GM19035 (cell line): ENCODE measurements around the gene CPVL.
"Not testable (repeated sequence)": the region's sequence is repeated elsewhere in the genome, so short reads cannot be mapped to it uniquely, and the experiment has no call there.

Experiments
- ATAC-seq: cut with Tn5 transposase; IDR thresholded peaks from one replicate; pipeline ENCODE4 v1.9.1; 2021; ENCODE audit not compliant: unreplicated experiment

CPVL gene

DNA sequence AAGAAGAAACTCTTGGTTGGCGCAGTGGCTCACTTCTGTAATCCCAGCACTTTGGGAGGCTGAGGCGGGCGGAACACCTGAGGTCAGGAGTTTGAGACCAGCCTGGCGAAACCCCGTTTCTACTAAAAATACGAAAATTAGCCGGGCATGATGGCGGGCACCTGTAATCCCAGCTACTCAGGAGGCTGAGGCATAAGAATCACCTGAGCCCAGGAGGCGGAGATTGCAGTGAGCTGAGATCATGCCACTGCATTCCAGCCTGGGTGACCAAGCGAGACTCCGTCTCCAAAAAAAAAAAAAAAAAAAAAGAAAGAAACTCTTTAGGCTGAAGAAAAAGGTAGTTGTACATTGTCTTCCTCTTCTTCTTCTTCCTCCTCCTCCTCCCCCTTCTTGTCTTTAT is 53.2 kb downstream of the CPVL start:
- ATAC-seq = not testable (repeated sequence)

DNA sequence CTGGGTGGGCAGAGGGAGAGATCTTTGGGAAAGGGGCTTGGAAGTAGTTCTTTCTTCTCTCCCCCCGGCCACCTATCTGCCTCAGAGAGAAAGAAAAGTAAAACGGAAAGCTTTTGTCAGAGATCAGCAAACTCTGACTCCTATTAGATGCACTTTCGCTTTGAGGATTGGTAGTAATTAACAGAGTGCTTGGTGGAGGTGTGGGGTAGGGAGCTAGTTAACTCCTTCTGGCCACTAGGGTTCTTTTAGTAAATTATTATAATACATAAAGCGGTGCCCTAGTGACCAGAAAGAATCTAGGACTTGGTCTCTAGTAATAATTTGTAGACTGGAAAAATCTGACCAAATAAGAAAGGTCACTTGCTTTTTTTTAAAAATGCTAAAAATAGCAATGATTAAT is 54.6 kb downstream of the CPVL start:
- ATAC-seq = peak; percentile 91

DNA sequence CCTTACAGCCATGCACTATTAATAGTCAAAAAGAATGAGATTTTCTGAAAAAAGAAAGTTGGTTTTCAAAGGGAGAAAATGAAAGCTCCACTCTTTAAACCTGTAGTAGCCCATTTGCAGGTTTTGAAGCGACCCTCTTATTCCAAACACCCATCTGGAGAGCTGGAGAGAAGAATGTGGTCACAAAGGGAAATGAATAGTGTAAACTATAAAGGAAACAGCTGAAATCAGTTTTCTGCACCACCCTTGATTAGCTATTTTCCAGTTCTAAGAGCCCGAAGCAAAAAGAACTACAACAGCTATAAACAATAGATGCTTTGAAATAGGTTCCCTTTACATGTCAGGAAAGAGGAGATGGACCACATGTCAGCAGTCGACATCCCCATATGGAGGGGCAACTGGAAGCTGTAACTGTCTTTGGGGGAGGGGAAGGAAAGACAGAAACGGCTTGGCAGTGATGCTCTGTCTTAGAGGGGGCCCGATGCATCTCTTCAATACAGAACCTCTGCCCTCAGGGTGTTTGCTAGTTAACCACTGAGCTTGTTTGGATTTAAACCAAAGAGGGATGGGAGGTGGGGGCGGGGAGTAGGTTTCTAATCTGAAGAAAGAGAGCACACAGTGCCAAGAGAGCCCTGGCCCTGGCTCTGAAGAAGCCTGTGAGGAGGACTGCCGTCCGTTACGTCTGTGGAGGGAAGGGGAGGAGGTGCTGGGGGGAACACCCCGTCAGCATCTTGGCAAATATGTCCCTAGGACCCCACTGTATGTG is 55.3 kb downstream of the CPVL start:
- peak; percentile 33 for ATAC-seq

DNA sequence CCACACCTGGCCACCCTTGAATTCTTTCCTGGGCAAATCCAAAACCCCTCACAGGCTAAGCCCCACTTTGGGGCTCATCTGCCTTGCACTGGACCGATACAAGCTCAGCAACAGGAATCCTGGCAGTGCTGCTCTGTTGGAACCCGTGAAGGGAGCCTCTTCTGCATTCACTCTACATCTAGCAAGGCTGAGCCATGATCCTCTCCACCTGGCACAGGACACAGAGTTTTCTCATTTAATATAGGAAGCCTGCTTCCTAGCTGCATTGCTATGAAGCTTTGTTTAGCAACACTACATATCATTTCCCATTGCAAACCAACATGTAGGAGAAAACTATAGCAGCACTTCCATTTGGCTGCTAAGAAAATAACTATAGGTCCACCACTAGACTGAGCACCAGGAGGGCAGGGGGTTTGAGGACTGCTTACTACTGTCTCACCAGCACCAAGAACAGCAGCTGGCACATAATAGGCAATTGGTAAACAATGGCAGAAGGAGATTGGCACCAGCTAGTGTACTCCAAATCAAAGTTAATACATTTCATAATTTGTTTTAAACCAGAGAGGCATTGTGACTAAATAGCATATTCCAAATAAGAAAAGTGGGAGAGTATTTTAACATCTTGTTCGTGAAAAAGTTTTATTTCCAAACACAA is 56.1 kb downstream of the CPVL start:
- no peak for ATAC-seq

DNA sequence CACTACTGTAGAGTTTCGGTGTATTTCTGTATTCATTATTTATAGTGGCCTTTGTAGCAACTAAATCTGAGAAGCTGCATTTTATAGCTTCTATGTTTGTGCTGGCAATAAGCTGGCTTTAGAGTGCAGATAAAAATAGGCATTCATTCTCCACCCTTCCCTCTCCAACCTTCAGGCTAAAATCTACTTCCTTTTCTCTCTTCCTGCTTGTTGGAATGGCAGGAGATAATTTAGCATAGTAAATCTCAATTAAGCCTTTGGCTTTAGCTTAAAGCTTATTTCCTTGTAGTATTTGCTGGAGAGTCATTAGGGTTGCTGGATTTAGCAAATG is 58.5 kb downstream of the CPVL start:
- ATAC-seq = no peak

DNA sequence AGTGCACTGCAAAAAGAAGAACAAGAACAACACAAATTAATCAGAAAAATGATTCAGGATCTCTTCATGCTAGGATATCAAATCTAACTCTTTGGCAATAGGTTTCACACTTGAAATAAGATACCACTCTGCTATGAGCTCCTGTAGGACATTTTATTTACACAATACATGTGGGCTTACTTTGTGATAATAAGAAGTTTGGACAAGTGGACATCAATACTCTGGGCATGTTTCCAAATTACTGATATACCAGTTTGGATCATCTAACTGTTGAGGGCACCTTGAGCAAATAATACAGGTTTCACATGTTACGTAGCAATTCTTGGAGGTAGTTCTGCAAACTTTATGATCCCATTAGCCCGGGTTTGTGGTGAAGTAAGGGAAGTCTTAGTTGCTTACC is 59.8 kb downstream of the CPVL start:
- ATAC-seq = no peak

DNA sequence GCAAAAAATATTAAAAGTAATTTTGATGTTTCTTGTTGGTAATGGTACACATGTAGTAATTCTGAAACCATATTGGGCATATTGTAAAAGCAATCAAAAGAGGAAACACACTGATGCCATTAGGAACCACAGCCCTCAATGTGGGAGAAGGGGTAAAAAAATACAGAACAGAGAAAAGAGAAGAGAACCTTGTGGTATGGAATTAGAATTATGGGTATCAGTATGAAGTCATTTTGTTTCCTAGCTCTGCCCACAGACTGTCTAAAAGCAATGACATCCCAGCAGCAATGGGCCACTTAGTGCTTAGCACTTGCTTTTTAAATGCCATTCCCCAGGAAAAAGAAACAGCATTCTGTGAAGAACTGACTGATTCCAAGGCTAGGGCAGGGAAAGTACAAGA is 61.5 kb downstream of the CPVL start:
- ATAC-seq = peak; percentile 58

DNA sequence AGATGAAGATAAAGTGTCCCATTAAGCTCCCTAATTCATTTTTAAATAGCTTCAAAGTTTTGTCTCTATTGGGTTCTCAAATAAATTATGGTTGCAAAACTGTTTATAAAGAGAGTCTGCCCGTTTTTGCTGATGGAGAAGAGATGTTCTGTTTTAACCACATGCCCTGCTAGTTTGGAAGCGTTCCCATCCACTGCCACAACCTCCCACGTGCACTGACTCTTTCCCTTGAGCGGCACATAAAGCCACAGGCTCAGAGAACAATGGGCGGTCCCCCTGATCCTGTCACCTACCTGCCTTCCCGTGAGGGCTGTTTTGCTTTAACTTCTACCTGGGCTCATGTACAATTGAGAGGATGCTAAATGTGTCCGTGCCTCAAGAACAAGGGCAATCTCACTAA is 65.5 kb downstream of the CPVL start:
- ATAC-seq = no peak

DNA sequence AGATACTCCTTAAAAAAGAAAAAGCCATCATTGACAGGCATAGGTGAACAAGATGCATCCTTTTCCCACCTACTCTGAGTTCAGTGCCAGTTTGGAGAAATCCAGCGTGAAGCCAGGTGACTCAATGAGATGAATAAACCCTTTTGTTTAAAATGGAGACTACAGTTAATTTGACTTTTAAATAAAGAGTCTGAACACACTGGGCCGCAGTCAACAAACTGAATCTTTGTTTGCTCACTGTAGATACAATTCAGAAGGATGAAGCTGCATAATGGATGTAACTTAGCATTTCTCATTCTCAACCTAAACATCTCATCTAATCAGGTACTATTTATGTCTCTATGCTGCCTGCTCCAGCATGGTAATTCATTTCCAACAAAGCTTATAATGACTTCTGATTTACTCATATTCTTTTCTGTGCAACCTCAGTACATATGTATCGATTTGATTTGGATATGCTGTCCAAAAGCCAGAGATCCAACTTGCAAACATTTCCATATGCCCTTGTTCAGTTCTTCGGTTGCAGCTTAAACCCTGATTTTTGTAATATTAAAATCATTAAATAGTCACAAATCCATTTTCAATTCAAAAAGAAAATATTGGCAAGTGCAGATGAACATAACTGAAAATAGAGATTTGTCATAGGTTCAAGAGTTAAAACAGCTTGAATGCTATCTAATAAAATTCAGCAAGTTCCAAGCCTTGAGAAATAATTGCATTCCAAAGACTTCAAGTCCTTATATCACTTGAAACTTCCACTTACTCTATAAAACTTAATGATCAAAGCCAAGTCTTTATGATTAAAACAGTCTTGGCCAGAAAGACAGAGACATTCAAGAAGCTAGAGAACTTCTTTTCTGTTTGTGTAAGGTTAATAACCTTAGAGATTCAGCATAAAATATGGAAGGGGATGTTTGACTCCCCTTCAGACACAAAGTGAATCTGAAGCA is 67.8 kb downstream of the CPVL start:
- no peak for ATAC-seq

DNA sequence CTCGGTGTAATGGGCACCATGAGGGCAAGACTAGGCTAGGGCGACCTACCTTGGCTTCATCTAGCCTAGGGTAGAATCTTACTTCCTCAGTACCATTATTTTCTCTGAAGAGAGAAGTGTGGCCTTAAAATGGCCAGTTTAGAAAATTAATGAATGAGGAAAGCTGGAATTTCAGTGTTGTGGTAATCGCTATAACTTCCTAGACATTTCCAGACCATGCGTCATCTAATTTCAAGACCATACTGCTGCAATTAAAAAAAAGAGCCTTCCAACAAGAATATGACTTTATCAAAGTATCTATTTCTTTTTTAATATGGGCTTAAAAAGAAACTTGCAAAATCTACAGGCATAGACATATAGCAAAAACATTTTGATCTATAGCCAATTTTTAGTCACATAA is 68.5 kb downstream of the CPVL start:
- no peak for ATAC-seq

DNA sequence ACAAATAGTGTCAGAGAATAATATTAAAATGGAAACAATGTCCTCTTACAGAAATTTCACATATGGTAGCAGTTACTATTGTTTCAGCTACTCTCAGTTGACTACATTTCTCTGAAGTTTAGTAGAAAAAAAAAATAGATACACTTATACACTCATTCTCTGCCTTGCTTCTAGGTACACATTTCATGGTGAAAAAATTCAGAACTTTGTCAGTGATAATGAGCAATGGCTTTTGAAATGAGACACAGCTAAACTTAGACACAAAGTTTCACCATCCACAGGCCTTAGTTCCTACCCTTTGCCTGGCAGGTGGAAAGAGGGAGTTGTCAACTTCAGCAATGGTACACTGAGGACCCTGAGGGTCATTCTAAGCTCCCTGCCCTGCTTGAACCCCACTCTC is 69.2 kb downstream of the CPVL start:
- no peak for ATAC-seq

DNA sequence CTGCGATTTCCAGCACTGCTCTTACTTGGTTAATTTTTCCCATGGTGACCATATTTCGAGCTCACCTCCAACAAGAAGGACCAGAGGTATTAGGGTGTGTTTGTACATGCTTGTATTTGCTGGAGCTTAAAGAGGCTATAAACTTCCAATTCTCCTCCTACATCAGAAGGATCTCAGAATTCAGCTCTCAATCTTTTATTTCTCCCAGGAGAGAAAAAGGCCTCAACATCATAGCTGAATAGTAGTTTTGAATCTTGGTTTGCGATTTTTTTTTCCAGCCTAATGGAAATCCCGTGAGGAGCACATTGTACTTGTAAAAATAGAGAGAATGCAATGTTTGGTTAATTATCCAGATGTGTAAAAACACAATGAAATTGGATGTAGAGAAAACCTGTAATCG is 69.7 kb downstream of the CPVL start:
- ATAC-seq = no peak

DNA sequence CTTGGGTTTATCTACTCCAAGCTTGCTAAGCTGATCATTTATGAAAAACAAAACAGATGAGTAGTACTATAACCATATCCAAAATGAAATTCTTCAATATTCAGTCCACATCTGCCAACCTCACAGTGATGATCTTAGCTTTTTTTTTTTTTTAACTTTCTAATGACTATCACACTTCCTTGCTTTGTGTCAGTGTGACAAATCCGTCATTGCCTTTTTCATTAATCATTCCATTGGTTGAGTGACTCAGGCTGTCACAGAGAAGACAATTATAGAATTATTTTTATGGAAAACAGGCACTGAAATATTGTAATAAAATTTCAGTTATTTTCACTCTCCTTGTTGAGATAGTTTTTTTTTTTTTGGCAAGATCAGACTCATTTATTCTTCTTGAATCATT is 70.7 kb downstream of the CPVL start:
- no peak for ATAC-seq

DNA sequence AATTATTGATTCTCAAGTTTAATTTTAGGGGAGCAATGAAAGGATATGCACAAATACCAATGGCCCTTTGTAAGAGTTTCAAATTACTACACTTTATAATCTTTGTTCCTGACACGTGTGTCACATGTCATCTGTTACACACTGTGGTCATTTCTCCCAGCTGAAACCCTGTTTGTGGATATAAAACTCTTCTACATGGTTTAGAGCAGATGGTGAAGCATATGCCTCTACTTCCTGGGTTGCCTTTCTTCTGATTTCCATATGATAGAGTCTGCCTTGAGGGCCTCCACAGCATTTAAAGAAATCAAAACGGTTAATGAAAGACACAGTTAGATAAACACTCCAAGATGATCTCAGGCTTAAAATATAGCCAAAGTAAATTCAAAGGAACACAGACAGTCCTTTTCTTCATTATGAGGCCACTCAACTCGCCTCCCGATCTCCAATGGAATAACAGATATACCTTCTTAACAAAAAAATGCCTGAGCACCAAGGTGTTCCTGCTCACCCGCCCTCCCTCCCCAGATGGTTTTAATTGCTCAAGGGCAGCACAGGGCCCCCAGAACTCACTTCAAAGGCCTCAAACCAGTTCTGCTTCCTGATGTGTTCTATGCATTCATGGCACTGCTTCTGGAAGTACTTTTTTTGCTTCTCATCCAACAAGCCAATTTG is 75.0 kb downstream of the CPVL start:
- no peak for ATAC-seq

DNA sequence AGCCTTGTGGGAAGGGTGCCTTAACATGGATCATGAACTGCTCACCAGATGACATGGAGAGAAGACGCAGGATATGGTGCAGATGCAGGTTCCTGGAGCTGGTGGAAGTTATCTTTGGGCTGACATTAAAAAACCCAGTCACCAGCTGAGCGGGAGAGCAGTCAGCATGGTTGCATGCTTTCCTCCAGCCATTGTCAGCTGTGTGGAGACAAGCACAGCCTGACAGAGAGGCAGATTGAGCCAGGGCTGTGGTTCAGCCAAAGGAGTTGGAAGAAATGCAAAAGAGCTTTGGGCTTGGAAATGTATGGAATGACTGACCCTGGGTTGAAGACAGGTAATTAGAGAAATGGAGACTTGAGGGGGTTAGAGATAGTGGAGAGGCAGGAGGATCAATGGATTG is 79.7 kb downstream of the CPVL start:
- no peak for ATAC-seq

DNA sequence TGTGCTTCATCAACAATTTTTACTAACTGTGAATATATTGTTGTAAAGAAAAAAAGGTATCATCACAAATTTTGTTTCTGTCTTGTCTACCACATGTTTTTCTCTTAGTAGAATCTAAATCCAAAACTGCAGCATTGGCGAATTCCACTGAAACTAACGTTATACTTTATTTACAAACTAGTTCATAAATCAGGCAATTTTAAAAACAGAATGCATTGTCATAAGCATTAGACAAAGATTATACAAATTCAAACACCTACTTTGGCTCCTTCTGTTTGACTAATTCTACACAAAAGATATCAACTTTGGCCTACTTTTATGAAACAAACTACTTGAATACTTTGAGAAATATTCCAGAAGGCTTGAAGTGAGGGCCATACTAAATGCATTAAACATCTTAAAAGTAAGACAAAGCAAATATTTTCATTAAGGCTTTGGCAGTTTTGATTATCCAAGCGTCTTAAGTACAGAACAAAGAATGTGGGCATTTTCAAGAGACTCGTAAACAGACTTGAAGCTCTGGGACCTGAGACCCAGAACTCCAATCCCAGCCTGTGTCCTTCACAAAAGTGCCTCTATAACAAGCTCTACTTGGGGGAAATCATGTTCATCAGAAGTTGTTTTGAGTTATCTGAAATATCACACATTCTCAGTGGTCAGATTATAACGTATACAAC is 81.0 kb downstream of the CPVL start:
- no peak for ATAC-seq

DNA sequence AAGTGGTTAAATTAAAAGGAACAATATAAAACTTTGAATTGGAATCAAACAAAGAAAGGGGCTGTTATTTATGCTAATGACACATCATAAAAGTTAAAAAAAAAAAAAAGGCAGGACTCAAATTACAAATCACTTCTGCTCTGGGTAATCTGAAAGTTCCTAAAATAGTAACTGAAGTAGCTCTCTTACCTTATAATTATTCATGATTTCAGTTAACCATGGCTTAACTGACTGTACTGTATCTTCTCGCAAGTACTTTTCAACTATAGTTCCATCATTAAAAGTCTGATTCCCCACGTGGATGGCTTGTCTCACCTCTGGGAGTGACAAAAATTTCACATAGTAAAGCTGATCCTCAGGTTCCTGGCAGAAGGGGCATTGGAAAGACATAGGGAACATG is 82.5 kb downstream of the CPVL start:
- ATAC-seq = no peak

DNA sequence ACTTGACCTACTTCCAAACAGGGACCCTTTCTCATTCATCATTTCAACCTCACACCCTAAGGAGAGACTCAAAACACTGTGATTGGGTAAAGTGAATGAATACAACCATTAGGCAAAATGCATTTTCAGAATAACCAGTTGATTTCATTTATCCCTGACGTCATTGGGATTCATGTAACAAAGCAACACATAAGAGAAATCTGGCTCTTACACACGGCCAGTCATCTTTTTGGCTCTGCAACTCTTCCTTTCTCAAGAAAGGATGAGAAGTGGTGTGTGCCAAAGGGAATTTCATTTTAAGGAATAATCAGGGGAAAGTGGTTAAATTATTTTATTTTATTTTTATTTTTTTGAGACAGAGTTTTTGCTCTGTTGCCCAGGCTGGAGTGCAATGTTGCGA is 83.1 kb downstream of the CPVL start:
- no peak for ATAC-seq

DNA sequence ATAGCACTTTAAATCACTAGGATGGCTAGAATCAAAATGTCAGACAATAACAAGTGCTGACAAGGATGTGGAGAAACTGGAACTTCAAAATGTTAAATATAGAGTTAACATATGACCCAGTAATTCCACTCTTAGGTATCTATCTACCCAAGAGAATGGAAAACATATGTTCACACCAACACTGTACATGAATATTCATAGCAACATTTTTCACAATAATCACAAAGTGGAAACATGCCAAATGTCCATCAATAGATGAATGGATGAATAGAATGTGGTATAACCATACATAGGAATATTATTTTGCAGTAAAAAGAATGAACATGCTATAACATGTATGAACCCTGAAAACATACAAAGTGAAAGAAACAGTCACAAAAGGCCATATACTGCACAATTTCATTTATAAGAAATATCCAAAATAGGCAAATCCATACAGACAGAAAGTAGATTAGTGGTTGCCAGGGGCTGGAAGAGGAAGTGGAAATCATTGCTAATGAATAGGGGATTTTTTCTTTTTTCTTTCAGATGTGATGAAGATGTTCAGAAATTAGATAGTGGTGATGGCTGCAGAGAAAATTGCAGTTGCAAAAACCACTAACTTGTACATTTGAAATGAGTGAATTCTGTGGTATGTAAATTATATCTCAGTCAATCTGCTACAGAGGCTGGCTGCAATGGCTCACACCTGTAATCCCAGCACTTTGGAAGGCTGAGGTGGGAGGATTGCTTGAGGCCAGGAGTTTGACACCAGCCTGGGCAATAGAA is 93.0 kb downstream of the CPVL start:
- ATAC-seq = no peak

DNA sequence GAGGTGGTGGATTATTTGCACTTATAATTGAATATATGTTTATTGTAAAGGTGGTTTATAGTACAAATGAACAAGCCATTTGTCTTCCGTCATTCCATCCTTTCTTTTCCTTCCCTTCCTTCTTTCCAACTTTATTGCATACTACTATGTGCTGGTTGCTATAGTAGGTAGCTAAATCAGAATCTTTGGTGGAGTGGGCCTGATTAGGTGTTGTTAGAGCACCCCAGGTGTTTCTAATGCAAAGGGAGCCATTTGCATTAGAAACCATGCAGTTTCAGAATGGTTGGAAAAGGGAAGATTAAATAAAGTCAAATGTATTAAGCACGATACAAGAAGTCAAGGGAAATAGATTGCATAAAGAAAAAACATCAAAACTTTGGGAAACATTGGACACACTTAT is 99.4 kb downstream of the CPVL start:
- no peak for ATAC-seq
